HEK293 (cell line): ENCODE measurements around the gene GALNTL6.

Source experiments
- CTCF ChIA-PET: fragments of 350-600 bp; formaldehyde crosslinking; extraction: SDS; loops from one replicate; lab custom pipeline; 2021; ENCODE audit warnings: antibody characterized with exemption; lab: Yijun Ruan, JAX
- POLR2A ChIA-PET: fragments of 300-600 bp; formaldehyde crosslinking; extraction: SDS; loops from one replicate; lab custom pipeline; 2020; ENCODE audit warnings: antibody characterized with exemption, inconsistent platforms; lab: Yijun Ruan, JAX
- H3K27ac ChIP-seq: fragments of 200-500 bp; sonication (Bioruptor generic); 2 replicates; pipeline ENCODE4 v1.5.1; 2014; ENCODE audit warnings: low read depth, low read length, control low read depth, inconsistent platforms; ENCODE audit errors: extremely low read depth
- H3K36me3 ChIP-seq, 2 experiments: fragments of 200-500 bp in 1 of 2; sonication (Bioruptor generic) in 1 of 2; 1 replicate in 1 of 2; 2 replicates in 1 of 2; pipeline ENCODE4 v1.5.1; 2014 to 2017; ENCODE audit warnings: inconsistent platforms in 2 of 2, low read length in 2 of 2; ENCODE audit not compliant: control insufficient read depth in 2 of 2, insufficient read depth in 1 of 2
- H3K4me1 ChIP-seq: fragments of 200-500 bp; sonication (Bioruptor generic); 2 replicates; pipeline ENCODE4 v1.5.1; 2014; ENCODE audit warnings: mild to moderate bottlenecking, low read length, inconsistent platforms; ENCODE audit not compliant: control insufficient read depth, insufficient read depth
- H3K4me3 ChIP-seq: 2 replicates; pipeline ENCODE4 v1.5.1; 2011; ENCODE audit warnings: low read depth, mild to moderate bottlenecking, control low read depth, low read length, moderate library complexity
- H3K9me3 ChIP-seq: fragments of 200-500 bp; sonication (Bioruptor generic); 2 replicates; pipeline ENCODE4 v1.5.1; 2014; ENCODE audit warnings: low read depth, low read length, inconsistent platforms; ENCODE audit not compliant: control insufficient read depth, insufficient read depth
- BCL11B ChIP-seq: fragments of 450-650 bp; formaldehyde crosslinking; IDR thresholded peaks from 2 replicates; pipeline ENCODE4 v1.5.1; 2016; ENCODE audit warnings: low read depth, missing biosample characterization, missing genetic modification characterization
- GLI2 ChIP-seq: fragments of 450-650 bp; formaldehyde crosslinking; IDR thresholded peaks from 2 replicates; pipeline ENCODE4; 2017; ENCODE audit warnings: missing biosample characterization, missing genetic modification characterization, low read depth, borderline replicate concordance
- INSM2 ChIP-seq: fragments of 450-650 bp; formaldehyde crosslinking; IDR thresholded peaks from 2 replicates; pipeline ENCODE4 v1.5.1; 2016; ENCODE audit warnings: missing biosample characterization, missing genetic modification characterization
- KLF16 ChIP-seq: fragments of 450-650 bp; formaldehyde crosslinking; IDR thresholded peaks from 2 replicates; pipeline ENCODE4 v1.5.1; 2017; ENCODE audit warnings: missing biosample characterization, missing genetic modification characterization
- PRDM1 ChIP-seq: fragments of 450-650 bp; formaldehyde crosslinking; IDR thresholded peaks from 2 replicates; pipeline ENCODE4; 2016; ENCODE audit warnings: missing biosample characterization, missing genetic modification characterization
- SP2 ChIP-seq: fragments of 450-650 bp; formaldehyde crosslinking; IDR thresholded peaks from 2 replicates; pipeline ENCODE4 v1.5.1; 2016; ENCODE audit warnings: missing biosample characterization, missing genetic modification characterization
- SP3 ChIP-seq: fragments of 450-650 bp; formaldehyde crosslinking; IDR thresholded peaks from 2 replicates; pipeline ENCODE4 v1.5.1; 2016; ENCODE audit warnings: missing biosample characterization, missing genetic modification characterization
- TCF7L2 ChIP-seq: IDR thresholded peaks from 2 replicates; pipeline ENCODE4 v1.6.1; 2011; ENCODE audit warnings: low read depth, mild to moderate bottlenecking, inconsistent platforms, low read length, moderate library complexity, borderline replicate concordance
- ZFP41 ChIP-seq: fragments of 450-650 bp; formaldehyde crosslinking; IDR thresholded peaks from 2 replicates; pipeline ENCODE4 v1.5.1; 2016; ENCODE audit warnings: missing biosample characterization, missing genetic modification characterization, borderline replicate concordance
- ZNF112 ChIP-seq: fragments of 450-650 bp; formaldehyde crosslinking; IDR thresholded peaks from 2 replicates; pipeline ENCODE4 v1.5.0; 2017; ENCODE audit warnings: missing biosample characterization, missing genetic modification characterization
- ZNF114 ChIP-seq: fragments of 450-650 bp; formaldehyde crosslinking; IDR thresholded peaks from 2 replicates; pipeline ENCODE4 v1.5.0; 2017; ENCODE audit warnings: missing biosample characterization, missing genetic modification characterization
- ZNF184 ChIP-seq: fragments of 450-650 bp; IDR thresholded peaks from 2 replicates; pipeline ENCODE4 v1.5.1; 2018; ENCODE audit warnings: missing biosample characterization, mild to moderate bottlenecking, missing genetic modification characterization
- ZNF2 ChIP-seq: fragments of 450-650 bp; formaldehyde crosslinking; IDR thresholded peaks from 2 replicates; pipeline ENCODE4 v1.5.1; 2016; ENCODE audit warnings: missing biosample characterization, missing genetic modification characterization
- ZNF37A ChIP-seq: fragments of 450-650 bp; IDR thresholded peaks from 2 replicates; pipeline ENCODE4 v1.5.1; 2018; ENCODE audit warnings: missing biosample characterization, missing genetic modification characterization
- ZNF404 ChIP-seq: fragments of 450-650 bp; formaldehyde crosslinking; IDR thresholded peaks from 2 replicates; pipeline ENCODE4 v1.5.1; 2017; ENCODE audit warnings: missing biosample characterization, missing genetic modification characterization
- ZNF555 ChIP-seq: fragments of 450-650 bp; formaldehyde crosslinking; conservative IDR thresholded peaks from 2 replicates; pipeline ENCODE4 v1.5.1; 2017; ENCODE audit warnings: missing biosample characterization, mild to moderate bottlenecking, missing genetic modification characterization, inconsistent platforms
- ZNF600 ChIP-seq: fragments of 450-650 bp; formaldehyde crosslinking; IDR thresholded peaks from 2 replicates; pipeline ENCODE4 v1.5.1; 2016; ENCODE audit warnings: missing biosample characterization, missing genetic modification characterization
- ZNF639 ChIP-seq: fragments of 450-650 bp; formaldehyde crosslinking; IDR thresholded peaks from 2 replicates; pipeline ENCODE4 v1.5.1; 2016; ENCODE audit warnings: missing biosample characterization, missing genetic modification characterization
- ZNF645 ChIP-seq: fragments of 450-650 bp; formaldehyde crosslinking; IDR thresholded peaks from 2 replicates; pipeline ENCODE4; 2016; ENCODE audit warnings: missing biosample characterization, missing genetic modification characterization
- ZNF654 ChIP-seq: fragments of 450-650 bp; formaldehyde crosslinking; IDR thresholded peaks from 2 replicates; pipeline ENCODE4 v1.5.1; 2016; ENCODE audit warnings: low read depth, missing biosample characterization, missing genetic modification characterization
- ZNF704 ChIP-seq: fragments of 450-650 bp; formaldehyde crosslinking; IDR thresholded peaks from 2 replicates; pipeline ENCODE4 v1.5.1; 2016; ENCODE audit warnings: missing biosample characterization, missing genetic modification characterization
- ZNF707 ChIP-seq: fragments of 450-650 bp; formaldehyde crosslinking; IDR thresholded peaks from 2 replicates; pipeline ENCODE4 v1.5.1; 2016; ENCODE audit warnings: missing biosample characterization, missing genetic modification characterization
- ZNF768 ChIP-seq: fragments of 450-650 bp; formaldehyde crosslinking; IDR thresholded peaks from 2 replicates; pipeline ENCODE4 v1.5.1; 2018; ENCODE audit warnings: missing biosample characterization, mild to moderate bottlenecking, missing genetic modification characterization
- ZNF776 ChIP-seq: fragments of 450-650 bp; formaldehyde crosslinking; IDR thresholded peaks from 2 replicates; pipeline ENCODE4 v1.5.0; 2017; ENCODE audit warnings: missing biosample characterization, missing genetic modification characterization, borderline replicate concordance
- ZNF843 ChIP-seq: fragments of 450-650 bp; formaldehyde crosslinking; IDR thresholded peaks from 2 replicates; pipeline ENCODE4 v1.5.1; 2016; ENCODE audit warnings: missing biosample characterization, missing genetic modification characterization
- TF ChIP-seq, protein P1 (sequence below): IDR thresholded peaks from 2 replicates; pipeline ENCODE4 v1.6.1; 2011; ENCODE audit warnings: mild to moderate bottlenecking, low read depth, low read length, borderline replicate concordance
- TF ChIP-seq, protein P2 (sequence below): fragments of 450-650 bp; formaldehyde crosslinking; IDR thresholded peaks from 2 replicates; pipeline ENCODE4 v1.5.1; 2016; ENCODE audit warnings: missing biosample characterization, missing genetic modification characterization

The GALNTL6 gene

GRCh38 chr4:171774642-171775190 is 38.5 kb upstream of the GALNTL6 start:
- TF ChIP-seq GLI2 (tag by site-specific recombination) (no peak), ZNF776 (no peak), ZNF704 (tag by site-specific recombination) (no peak), SP3 (no peak)
- CTCF ChIA-PET = no interaction called here

GRCh38 chr4:171779301-171779700 is 33.9 kb upstream of the GALNTL6 start:
- POLR2A ChIA-PET = no interaction called here
- Histone ChIP-seq H3K36me3 (no peaks in the 10 kb centered on the region), H3K9me3 (no peaks in the 10 kb centered on the region), H3K27ac (no peak overlapping the region), H3K4me1 (no peaks in the 10 kb centered on the region), H3K4me3 (no peak overlapping the region)
- no peak for TF ChIP-seq ZNF404 (tag by site-specific recombination)
- TF ChIP-seq ZNF707 (tag by site-specific recombination) = no peak
- no peak for TF ChIP-seq ZNF37A (tag by site-specific recombination)
- no peak for TF ChIP-seq ZNF768 (tag by site-specific recombination)
- TF ChIP-seq, protein P1, sequence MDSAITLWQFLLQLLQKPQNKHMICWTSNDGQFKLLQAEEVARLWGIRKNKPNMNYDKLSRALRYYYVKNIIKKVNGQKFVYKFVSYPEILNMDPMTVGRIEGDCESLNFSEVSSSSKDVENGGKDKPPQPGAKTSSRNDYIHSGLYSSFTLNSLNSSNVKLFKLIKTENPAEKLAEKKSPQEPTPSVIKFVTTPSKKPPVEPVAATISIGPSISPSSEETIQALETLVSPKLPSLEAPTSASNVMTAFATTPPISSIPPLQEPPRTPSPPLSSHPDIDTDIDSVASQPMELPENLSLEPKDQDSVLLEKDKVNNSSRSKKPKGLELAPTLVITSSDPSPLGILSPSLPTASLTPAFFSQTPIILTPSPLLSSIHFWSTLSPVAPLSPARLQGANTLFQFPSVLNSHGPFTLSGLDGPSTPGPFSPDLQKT = no peak
- no peak for TF ChIP-seq ZNF600
- TF ChIP-seq ZNF112 (tag by site-specific recombination) = no peak
- no peak for TF ChIP-seq SP2 (tag by site-specific recombination)
- no peak for TF ChIP-seq ZNF114
- no peak for TF ChIP-seq ZNF654 (tag by site-specific recombination)
- no peak for TF ChIP-seq ZNF555 (tag by site-specific recombination)
- no peak for TF ChIP-seq BCL11B
- no peak for TF ChIP-seq PRDM1 (tag by site-specific recombination)
- CTCF ChIA-PET = no interaction called here

More at GRCh38 chr4:171774642-171775190, 38.5 kb upstream of the GALNTL6 start:
- Histone ChIP-seq H3K27ac (no peak overlapping the region), H3K4me1 (no peaks in the 10 kb centered on the region), H3K36me3 (no peaks in the 10 kb centered on the region), H3K9me3 (no peaks in the 10 kb centered on the region), H3K4me3 (no peak overlapping the region)
- POLR2A ChIA-PET = no interaction called here

DNA sequence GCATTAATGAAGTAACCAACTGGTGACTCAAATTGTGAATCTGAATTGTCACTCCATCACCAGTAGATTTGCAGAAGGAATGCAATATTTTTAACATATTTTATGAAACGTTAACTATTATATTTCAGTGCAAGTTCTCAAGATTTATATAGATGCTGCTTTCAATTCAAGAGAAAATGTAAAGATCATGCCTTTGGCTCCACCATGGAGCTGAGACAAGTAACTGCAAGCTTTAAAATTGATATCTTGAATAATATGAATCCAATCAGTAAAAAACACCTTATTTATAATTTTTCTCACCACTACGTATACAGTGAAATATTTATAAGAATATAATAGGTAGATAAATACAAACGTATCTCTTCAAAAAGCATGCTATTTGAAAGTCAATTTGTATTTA is 27.8 kb upstream of the GALNTL6 start:
- ChIA-PET CTCF (interaction anchor here (0.7 kb wide), 1 partner anchor 1368 kb away, joined by 3 read pairs; no protein-coding TSS in a partner anchor), POLR2A (no interaction called here)
- no peaks in the 10 kb centered on the region for H3K9me3 ChIP-seq
- no peaks in the 10 kb centered on the region for H3K36me3 ChIP-seq
- no peak overlapping the region for H3K27ac ChIP-seq
- H3K4me1 ChIP-seq = no peaks in the 10 kb centered on the region
- no peak overlapping the region for H3K4me3 ChIP-seq
- TF ChIP-seq ZNF184 (tag by site-specific recombination) (no peak), ZNF645 (tag by site-specific recombination) (no peak), ZFP41 (tag by site-specific recombination) (no peak), ZNF2 (no peak), TCF7L2 (no peak), KLF16 (tag by site-specific recombination) (no peak), INSM2 (tag by site-specific recombination) (no peak), ZNF843 (tag by site-specific recombination) (no peak), ZNF639 (no peak)
- TF ChIP-seq, protein P2, sequence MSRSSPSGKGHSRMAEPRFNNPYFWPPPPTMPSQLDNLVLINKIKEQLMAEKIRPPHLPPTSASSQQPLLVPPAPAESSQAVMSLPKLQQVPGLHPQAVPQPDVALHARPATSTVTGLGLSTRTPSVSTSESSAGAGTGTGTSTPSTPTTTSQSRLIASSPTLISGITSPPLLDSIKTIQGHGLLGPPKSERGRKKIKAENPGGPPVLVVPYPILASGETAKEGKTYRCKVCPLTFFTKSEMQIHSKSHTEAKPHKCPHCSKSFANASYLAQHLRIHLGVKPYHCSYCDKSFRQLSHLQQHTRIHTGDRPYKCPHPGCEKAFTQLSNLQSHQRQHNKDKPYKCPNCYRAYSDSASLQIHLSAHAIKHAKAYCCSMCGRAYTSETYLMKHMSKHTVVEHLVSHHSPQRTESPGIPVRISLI = no peak
